H9 (cell line): ENCODE measurements around the gene POU2F1. TPM values are rescaled to one million over a fixed set of nuclear protein-coding genes. Genes with fewer than 3 reads are reported as not detected.

ENCODE experiments used
- DNase-seq: peaks from one replicate; pipeline ENCODE4 v3.0.0-alpha.2; 2017
- H2AFZ ChIP-seq: one replicate; pipeline ENCODE4 v1.6.1; 2013; ENCODE audit warnings: mild to moderate bottlenecking, low read length, control low read depth, moderate library complexity
- H2AK5ac ChIP-seq: 2 replicates; pipeline ENCODE4 v1.6.1; 2013; ENCODE audit warnings: low read length, control low read depth, mixed read lengths; ENCODE audit not compliant: insufficient read length
- H2BK120ac ChIP-seq: one replicate; pipeline ENCODE4 v1.6.1; 2013; ENCODE audit warnings: low read depth, mild to moderate bottlenecking, low read length, control low read depth, inconsistent platforms; ENCODE audit not compliant: poor library complexity, severe bottlenecking
- H2BK12ac ChIP-seq: 2 replicates; pipeline ENCODE4 v1.6.1; 2013; ENCODE audit warnings: low read length, control low read depth, mixed read lengths, low read depth; ENCODE audit not compliant: insufficient read length
- H2BK15ac ChIP-seq: 2 replicates; pipeline ENCODE4 v1.6.1; 2013; ENCODE audit warnings: low read depth, low read length, control low read depth
- H2BK20ac ChIP-seq: one replicate; pipeline ENCODE4 v1.6.1; 2013; ENCODE audit warnings: low read depth, mild to moderate bottlenecking, low read length, control low read depth, inconsistent platforms; ENCODE audit not compliant: poor library complexity, severe bottlenecking
- H2BK5ac ChIP-seq: 2 replicates; pipeline ENCODE4 v1.6.1; 2013; ENCODE audit warnings: low read length, control low read depth, mixed read lengths; ENCODE audit not compliant: insufficient read length
- H3K14ac ChIP-seq: 2 replicates; pipeline ENCODE4 v1.6.1; 2013; ENCODE audit warnings: low read length, control low read depth; ENCODE audit not compliant: insufficient read depth
- H3K18ac ChIP-seq: 2 replicates; pipeline ENCODE4 v1.6.1; 2013; ENCODE audit warnings: low read depth, mild to moderate bottlenecking, mixed read lengths, low read length, control low read depth; ENCODE audit not compliant: insufficient read length
- H3K23ac ChIP-seq: 2 replicates; pipeline ENCODE4 v1.6.1; 2013; ENCODE audit warnings: low read length, control low read depth, mixed read lengths, low read depth; ENCODE audit not compliant: insufficient read length
- H3K23me2 ChIP-seq: 2 replicates; pipeline ENCODE4 v1.6.1; 2013; ENCODE audit warnings: low read depth, mild to moderate bottlenecking, mixed read lengths, low read length, control low read depth; ENCODE audit not compliant: insufficient read length, poor library complexity, severe bottlenecking
- H3K27ac ChIP-seq: 2 replicates; pipeline ENCODE4 v1.5.1; 2013; ENCODE audit warnings: low read length, control low read depth, mixed read lengths, low read depth; ENCODE audit not compliant: insufficient read length
- H3K27me3 ChIP-seq: 2 replicates; pipeline ENCODE4 v1.6.1; 2013; ENCODE audit warnings: low read length, control low read depth, inconsistent platforms; ENCODE audit not compliant: insufficient read depth
- H3K4ac ChIP-seq: 2 replicates; pipeline ENCODE4 v1.6.1; 2013; ENCODE audit warnings: low read depth, mild to moderate bottlenecking, control low read depth, inconsistent platforms, low read length, moderate library complexity
- H3K4me1 ChIP-seq: 2 replicates; pipeline ENCODE4 v1.6.1; 2013; ENCODE audit warnings: low read length, control low read depth, inconsistent platforms; ENCODE audit not compliant: insufficient read depth
- H3K4me2 ChIP-seq: 2 replicates; pipeline ENCODE4 v1.6.1; 2013; ENCODE audit warnings: low read length, control low read depth, mixed read lengths; ENCODE audit not compliant: insufficient read length, insufficient read depth
- H3K56ac ChIP-seq: 2 replicates; pipeline ENCODE4 v1.6.1; 2013; ENCODE audit warnings: low read depth, mild to moderate bottlenecking, mixed read lengths, low read length, control low read depth; ENCODE audit not compliant: insufficient read length
- H3K79me1 ChIP-seq: 2 replicates; pipeline ENCODE4 v1.6.1; 2013; ENCODE audit warnings: low read depth, mild to moderate bottlenecking, moderate library complexity, low read length, control low read depth, inconsistent platforms; ENCODE audit not compliant: insufficient read depth, poor library complexity, severe bottlenecking
- H3K79me2 ChIP-seq: 2 replicates; pipeline ENCODE4 v1.6.1; 2013; ENCODE audit warnings: low read length, control low read depth, inconsistent platforms; ENCODE audit not compliant: insufficient read depth
- H3K9ac ChIP-seq: 2 replicates; pipeline ENCODE4 v1.6.1; 2013; ENCODE audit warnings: low read length, control low read depth, mixed read lengths; ENCODE audit not compliant: insufficient read length; ENCODE audit errors: extremely low read depth
- H3K9me3 ChIP-seq: one replicate; pipeline ENCODE4 v1.6.1; 2013; ENCODE audit warnings: low read depth, low read length, inconsistent platforms; ENCODE audit not compliant: control insufficient read depth
- H3T11ph ChIP-seq: one replicate; pipeline ENCODE4 v1.6.1; 2013; ENCODE audit warnings: mild to moderate bottlenecking, low read length, control low read depth, inconsistent platforms
- H4K20me1 ChIP-seq: one replicate; pipeline ENCODE4 v1.6.1; 2013; ENCODE audit not compliant: control insufficient read depth, insufficient read length, insufficient read depth
- H4K5ac ChIP-seq: 2 replicates; pipeline ENCODE4 v1.6.1; 2013; ENCODE audit warnings: low read depth, mild to moderate bottlenecking, mixed read lengths, low read length, control low read depth; ENCODE audit not compliant: insufficient read length
- H4K8ac ChIP-seq: replicated peaks from 2 replicates; pipeline ENCODE4 v1.6.1; 2013; ENCODE audit warnings: low read length, control low read depth, mixed read lengths, low read depth; ENCODE audit not compliant: insufficient read length
- H4K91ac ChIP-seq: 2 replicates; pipeline ENCODE4 v1.6.1; 2013; ENCODE audit warnings: low read depth, mild to moderate bottlenecking, moderate library complexity, mixed read lengths, low read length, control low read depth; ENCODE audit not compliant: insufficient read length
- H3K27ac Mint-ChIP-seq, 3 experiments: 2 replicates in 2 of 3; 3 replicates in 1 of 3; pipeline ENCODE4 v1.8.0; 2020 to 2021; ENCODE audit warnings: mixed read lengths in 3 of 3, mild to moderate bottlenecking in 1 of 3, moderate library complexity in 1 of 3
- H3K27me3 Mint-ChIP-seq: 2 replicates; pipeline ENCODE4 v1.8.0; 2021; ENCODE audit warnings: low read depth, mild to moderate bottlenecking, moderate library complexity, mixed read lengths
- H3K36me3 Mint-ChIP-seq, 3 experiments: 2 replicates in 2 of 3; 3 replicates in 1 of 3; pipeline ENCODE4 v1.8.0; 2020 to 2021; ENCODE audit warnings: low read depth in 3 of 3, mixed read lengths in 3 of 3; ENCODE audit not compliant: insufficient read depth in 1 of 3
- H3K4me1 Mint-ChIP-seq, 2 experiments: 2 replicates each; pipeline ENCODE4 v1.8.0; 2020; ENCODE audit warnings: mixed read lengths in 2 of 2
- H3K4me3 Mint-ChIP-seq, 2 experiments: 2 replicates in 1 of 2; 3 replicates in 1 of 2; pipeline ENCODE4 v1.8.0; 2020 to 2021; ENCODE audit warnings: mild to moderate bottlenecking in 2 of 2, mixed read lengths in 2 of 2, moderate library complexity in 1 of 2
- H3K9me3 Mint-ChIP-seq, 2 experiments: 2 replicates in 1 of 2; 3 replicates in 1 of 2; pipeline ENCODE4 v1.8.0; 2020; ENCODE audit warnings: mild to moderate bottlenecking in 2 of 2, mixed read lengths in 2 of 2, moderate library complexity in 1 of 2
- WGBS: extraction: QIAGEN DNeasy Blood & Tissue Kit; methylation state at CpG from one replicate; pipeline ENCODE4 v1.1.7; 2013; ENCODE audit warnings: missing lambda C conversion rate, low lambda C conversion rate, mixed read lengths; ENCODE audit not compliant: insufficient read length; ENCODE audit errors: extremely low coverage; 5-methylcytosine and 5-hydroxymethylcytosine counted together
- total RNA-seq: library from RNA; stranded (reverse); gene quantifications from 2 replicates; pipeline ENCODE4 v1.2.1, GENCODE V29; 2021
- TF ChIP-seq, protein P1 (sequence below): fragments of 200-600 bp; sonication (generic); conservative IDR thresholded peaks from 3 replicates; pipeline ENCODE4 v1.8.0; 2021; ENCODE audit warnings: antibody characterized with exemption, mild to moderate bottlenecking

The POU2F1 gene
- total RNA-seq, 1 experiment from 2014 or later: 62.5 TPM

DNA sequence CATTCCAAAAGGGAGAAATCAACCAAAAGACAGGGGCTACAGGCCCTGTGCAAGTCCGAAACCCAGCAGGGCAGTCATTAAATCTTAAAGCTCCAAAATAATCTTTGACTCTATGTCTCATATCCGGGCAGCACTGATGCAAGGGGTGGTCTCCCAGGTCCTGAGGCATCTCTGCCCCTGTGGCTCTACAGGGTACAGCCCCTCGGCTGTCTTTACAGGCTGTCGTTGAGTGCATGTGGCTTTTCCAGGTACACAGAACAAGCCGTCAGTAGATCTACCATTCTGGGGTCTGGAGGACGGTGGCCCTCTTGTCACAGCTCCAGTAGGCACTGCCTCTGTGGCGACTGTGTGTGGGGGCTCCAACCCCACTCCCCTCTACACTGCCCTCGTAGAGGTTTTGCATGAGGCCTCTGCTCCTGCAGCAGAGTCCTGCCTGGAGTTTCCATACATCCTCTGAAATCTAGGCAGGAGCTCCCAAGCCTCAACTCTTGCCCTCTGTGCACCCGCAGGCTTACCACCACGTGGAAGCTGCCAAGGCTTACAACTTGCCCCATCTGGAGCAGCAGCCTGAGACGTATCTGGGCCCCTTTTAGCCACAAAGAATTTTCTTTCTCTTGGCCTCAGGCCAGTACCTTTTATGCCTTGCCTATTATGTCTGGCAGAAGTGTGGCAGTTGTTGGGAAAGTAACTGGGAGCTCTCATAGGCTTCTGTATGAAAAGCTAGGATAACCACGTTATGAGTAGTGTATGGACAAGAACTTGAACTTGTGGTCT is 52.5 kb downstream of the POU2F1 start:
- Mint-ChIP-seq H3K4me1 (peaks cover 60 to 65% of the 10 kb centered on the region in 2 experiments), H3K4me3 (no peak overlapping the region), H3K27ac (peak overlapping the region; percentile 1 to 16 (median 1); a peak in 5 of 7 replicates), H3K9me3 (no peaks in the 10 kb centered on the region), H3K27me3 (no peaks in the 10 kb centered on the region), H3K36me3 (no peaks in the 10 kb centered on the region)
- Histone ChIP-seq H2BK120ac (no peak overlapping the region), H3K4ac (no peak overlapping the region), H3K79me1 (peaks cover 10% of the 10 kb centered on the region), H4K8ac (no peak overlapping the region), H4K20me1 (no peaks in the 10 kb centered on the region), H2AFZ (no peak overlapping the region), H3T11ph (no peak overlapping the region), H2AK5ac (no peak overlapping the region), H2BK15ac (no peak overlapping the region), H4K91ac (no peak overlapping the region), H3K23me2 (no peaks in the 10 kb centered on the region), H3K4me2 (no peak overlapping the region), H2BK20ac (no peak overlapping the region), H3K4me1 (peaks cover 5% of the 10 kb centered on the region; the same call in 1 of the 2 replicates), H3K56ac (no peak overlapping the region), H2BK5ac (no peak overlapping the region), H3K27me3 (no peaks in the 10 kb centered on the region), H2BK12ac (no peak overlapping the region), H4K5ac (no peak overlapping the region), H3K9me3 (no peaks in the 10 kb centered on the region), H3K27ac (no peak overlapping the region), H3K9ac (no peak overlapping the region), H3K18ac (no peak overlapping the region), H3K79me2 (peaks cover 25% of the 10 kb centered on the region; the same call in 1 of the 2 replicates), H3K23ac (no peak overlapping the region), H3K14ac (no peak overlapping the region)
- WGBS: no CpG with 5 or more reads among the region's 12 CpGs
- TF ChIP-seq, protein P1, sequence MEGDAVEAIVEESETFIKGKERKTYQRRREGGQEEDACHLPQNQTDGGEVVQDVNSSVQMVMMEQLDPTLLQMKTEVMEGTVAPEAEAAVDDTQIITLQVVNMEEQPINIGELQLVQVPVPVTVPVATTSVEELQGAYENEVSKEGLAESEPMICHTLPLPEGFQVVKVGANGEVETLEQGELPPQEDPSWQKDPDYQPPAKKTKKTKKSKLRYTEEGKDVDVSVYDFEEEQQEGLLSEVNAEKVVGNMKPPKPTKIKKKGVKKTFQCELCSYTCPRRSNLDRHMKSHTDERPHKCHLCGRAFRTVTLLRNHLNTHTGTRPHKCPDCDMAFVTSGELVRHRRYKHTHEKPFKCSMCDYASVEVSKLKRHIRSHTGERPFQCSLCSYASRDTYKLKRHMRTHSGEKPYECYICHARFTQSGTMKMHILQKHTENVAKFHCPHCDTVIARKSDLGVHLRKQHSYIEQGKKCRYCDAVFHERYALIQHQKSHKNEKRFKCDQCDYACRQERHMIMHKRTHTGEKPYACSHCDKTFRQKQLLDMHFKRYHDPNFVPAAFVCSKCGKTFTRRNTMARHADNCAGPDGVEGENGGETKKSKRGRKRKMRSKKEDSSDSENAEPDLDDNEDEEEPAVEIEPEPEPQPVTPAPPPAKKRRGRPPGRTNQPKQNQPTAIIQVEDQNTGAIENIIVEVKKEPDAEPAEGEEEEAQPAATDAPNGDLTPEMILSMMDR: no peak
- no peak for DNase-seq
